HG03442 (cell line): Measurements from ENCODE around the gene LILRB2.
"Not testable (repeated sequence)": the region's sequence is repeated elsewhere in the genome, so short reads cannot be mapped to it uniquely, and the experiment has no call there.

Source experiments
- ATAC-seq: cut with Tn5 transposase; IDR thresholded peaks from one replicate; pipeline ENCODE4 v1.9.1; 2021; ENCODE audit warnings: mild to moderate bottlenecking, moderate library complexity; ENCODE audit not compliant: unreplicated experiment

The LILRB2 gene

DNA sequence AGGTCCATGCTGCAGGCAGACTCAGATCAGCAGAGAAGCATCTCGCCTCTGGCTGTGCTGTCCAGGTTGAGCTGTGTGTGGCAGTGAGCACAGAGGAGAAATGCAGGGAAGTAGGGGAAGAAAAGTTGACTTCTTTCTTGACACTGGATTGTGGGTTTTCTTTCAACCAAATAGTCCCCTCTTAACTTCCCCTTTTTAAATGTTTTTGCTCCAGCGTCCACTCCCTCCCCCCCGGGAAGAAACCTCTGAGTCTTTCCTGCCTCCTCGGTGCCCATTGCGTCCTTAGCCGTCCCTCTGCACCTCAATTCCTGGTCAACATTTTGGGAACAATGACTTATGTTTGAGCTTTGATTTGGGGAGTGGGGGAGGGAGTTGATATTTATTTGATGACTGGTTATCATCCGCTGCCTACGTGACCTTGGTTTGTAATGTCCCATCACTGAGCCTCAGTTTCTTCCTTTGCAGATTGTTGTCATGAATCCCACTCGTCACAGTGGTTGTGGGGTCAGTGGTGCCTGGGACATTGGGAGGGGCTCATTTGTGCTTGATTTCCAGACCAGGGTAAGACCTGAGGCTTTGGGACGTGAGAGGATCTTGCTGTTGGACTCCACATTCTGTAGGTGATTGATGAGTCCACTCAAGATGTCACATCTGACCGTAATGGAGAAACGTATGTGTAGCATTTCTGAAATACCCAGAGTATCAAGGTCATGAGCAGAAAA is at the start of gene LILRB2:
Gene LILRB2, minus strand, starts transcription at position 104 of the 722 bp plus-strand sequence. CDS start 614 bp downstream, outside the sequence.
- no peak for ATAC-seq

DNA sequence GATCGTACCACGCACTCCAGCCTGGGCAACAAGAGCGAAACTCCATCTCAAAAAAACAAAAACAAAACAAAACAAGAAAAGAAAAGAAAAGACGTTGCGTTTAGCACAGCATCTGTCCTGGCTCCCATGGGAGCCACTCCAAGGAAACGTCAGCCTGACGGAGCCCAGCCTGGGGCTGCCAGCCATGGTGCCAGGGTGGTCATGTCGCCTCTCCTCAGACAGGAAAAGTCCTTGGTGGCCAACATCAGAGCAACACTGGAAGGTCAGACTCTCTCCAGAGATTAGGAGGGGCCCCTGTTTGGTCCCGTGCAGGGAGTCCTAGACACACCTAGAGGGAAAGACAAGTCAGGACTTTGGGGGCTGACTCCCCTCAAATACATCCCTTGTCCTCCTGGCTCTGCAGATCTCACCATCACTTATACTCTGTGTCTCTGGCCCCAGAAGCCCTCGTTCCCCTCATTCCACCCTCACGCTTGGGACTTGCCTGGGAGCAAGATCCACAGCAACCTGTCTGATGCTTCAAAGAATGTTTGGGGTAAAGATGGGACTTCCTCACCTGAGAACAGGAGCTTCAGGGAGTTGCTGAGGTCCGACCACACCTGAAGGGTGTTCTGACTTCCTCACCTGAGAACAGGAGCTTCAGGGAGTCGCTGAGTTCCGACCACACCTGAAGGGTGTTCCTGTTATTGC is 48.7 kb upstream of the LILRB2 start:
- ATAC-seq: no peak

DNA sequence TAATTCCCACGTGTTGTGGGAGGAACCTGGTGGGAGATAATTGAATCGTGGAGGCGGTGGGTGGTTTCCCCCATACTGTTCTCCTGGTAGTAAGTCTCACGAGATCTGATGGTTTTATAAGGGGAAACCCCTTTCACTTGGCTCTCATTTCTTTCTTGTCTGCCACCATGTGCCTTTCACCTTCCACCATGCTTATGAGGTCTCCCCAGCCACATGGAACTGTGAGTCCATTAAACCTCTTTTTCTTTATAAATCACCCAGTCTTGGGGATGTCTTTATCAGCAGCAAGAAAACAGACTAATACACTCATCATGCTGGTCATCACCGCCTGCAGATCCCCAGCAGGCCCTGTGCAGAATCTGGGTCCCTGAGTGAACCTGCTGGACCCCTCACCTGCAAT is 47.9 kb upstream of the LILRB2 start:
- not testable (repeated sequence) for ATAC-seq

- ATAC-seq: no peak
These were observed 44.7 kb upstream of the LILRB2 start for GRCh38 chr19:54325631-54326030.

GRCh38 chr19:54325194-54325621 is 44.3 kb upstream of the LILRB2 start:
- no peak for ATAC-seq

- no peak for ATAC-seq
These were observed 43.2 kb upstream of the LILRB2 start for GRCh38 chr19:54324071-54324470.

DNA sequence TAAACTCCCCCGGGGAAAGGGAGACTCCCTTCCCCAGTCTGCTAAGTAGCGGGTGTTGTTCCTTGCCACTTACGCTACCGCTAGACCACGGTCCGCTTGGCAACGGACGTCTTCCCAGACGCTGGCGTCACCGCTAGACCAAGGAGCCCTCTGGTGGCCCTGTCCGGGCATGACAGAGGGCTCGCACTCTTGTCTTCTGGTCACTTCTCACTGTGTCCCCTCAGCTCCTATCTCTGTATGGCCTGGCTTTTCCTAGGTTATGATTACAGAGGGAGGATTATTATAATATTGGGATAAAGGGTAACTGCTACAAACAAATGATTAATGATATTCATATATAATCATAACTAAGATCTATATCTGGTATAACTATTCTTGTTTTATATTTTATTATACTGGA is 42.0 kb upstream of the LILRB2 start:
- not testable (repeated sequence) for ATAC-seq

DNA sequence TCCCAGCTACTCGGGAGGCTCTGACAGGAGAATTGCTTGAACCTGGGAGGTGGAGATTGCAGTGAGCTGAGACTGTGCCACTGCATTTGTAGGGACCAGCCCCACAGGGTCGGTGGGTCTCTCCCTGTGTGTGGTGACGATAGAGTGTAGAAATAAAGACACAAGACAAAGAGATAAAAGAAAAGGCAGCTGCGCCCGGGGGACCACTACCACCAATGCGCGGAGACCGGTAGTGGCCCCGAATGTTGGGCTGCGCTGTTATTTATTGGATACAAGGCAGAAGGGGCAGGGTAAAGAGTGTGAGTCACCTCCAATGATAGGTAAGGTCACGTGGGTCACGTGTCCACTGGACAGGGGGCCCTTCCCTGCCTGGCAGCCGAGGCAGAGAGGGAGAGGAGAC is 41.4 kb upstream of the LILRB2 start:
- ATAC-seq: not testable (repeated sequence)

- ATAC-seq: no peak
These were observed 39.2 kb upstream of the LILRB2 start for GRCh38 chr19:54319892-54320670.

DNA sequence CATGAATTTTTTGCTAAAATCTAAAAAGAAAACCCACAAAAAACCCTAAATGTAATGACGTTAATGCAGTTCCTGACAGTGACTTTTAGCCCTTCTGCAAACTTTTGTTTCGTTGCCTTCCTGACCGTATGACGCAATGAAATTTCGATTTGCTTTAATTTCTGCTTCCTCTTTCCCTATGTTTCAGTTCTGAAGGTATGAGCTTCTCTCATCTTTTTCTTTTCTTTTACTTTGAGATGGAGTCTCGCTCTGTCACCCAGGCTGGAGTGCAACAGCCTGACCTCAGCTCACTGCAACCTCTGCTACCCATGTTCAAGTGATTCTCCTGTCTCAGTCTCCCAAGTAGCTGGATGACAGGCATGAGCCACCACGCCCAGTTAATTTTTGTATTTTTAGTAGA is 38.1 kb upstream of the LILRB2 start:
- no peak for ATAC-seq

DNA sequence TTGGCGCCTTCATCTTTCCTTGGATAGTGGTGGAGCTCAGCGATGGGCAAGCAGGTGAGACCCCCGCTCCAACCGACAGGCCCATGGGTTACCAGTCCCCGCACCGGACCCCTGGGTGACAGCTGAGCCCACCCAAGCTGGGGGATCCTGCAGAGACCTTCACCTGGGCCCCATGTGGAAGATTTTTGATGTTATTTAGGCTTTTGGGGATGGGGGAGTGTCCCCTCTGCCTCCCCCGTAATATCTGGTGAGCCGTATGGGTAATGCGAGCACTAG is 37.0 kb upstream of the LILRB2 start:
- no peak for ATAC-seq

DNA sequence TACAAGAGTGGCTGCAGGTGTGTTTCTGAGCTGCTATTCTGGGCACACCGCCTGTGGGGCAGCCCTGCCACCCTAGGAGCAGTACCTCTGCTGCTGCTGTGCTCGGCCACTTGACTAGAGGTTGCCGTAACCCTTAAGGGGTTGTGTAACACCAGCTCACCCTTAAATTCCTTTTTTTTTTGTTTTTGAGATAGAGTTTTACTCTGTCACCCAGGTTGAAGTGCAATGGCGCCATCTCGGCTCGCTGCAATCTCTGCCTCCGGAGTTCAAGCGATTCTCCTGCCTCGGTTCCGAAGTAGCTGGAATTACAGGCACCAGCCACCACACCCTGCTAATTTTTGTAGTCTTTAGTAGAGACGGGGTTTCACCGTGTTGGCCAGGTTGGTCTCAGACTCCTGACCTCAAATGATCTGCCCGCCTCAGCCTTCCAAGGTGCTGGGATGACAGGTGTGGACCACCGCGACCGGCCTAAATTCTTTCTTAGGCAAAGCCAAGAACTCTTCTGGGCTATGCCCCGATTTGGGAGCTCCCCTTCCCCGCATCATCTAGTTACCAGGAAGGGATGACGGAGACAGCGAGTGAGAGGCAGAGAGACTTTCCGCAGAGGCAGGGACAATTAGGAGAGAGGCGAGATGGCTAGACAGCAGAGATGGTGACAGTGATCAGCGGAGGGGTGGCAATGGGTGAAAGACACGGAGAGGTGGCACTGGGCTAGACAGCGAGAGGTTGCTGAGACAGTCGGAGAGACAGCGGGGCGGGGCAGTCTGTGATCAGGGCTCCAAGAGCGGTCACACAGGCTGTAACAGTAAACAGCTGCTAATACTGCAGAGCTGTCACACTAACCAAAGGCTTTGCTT is 36.4 kb upstream of the LILRB2 start:
- no peak for ATAC-seq

GRCh38 chr19:54316746-54317107 is 35.8 kb upstream of the LILRB2 start:
- no peak for ATAC-seq

DNA sequence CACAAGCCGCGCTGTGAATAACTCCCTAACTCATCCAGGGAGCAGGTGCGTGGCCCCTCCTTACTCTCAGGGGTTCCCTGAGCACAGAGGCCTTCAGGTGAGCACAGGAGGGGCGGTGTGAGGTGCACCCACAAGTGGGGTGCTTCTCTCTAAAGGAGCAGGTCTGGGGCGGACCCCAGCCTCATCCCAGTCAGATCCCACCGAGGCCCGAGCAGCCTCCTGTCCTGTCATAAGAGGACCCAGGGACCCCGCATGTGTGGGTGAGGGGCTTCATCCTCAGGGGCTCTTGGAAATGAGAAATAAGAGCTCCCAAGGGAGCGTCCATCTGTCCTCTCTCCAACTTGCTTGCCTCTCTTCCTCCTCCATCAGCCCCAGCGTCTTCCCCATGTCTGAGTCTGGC is 35.0 kb upstream of the LILRB2 start:
- ATAC-seq: no peak

GRCh38 chr19:54312436-54313377 is 31.8 kb upstream of the LILRB2 start, which contains the start of gene LILRA5:
Gene LILRA5, minus strand, starts transcription at chr19:54313166. Its CDS starts 147 bp downstream, at chr19:54313019.
- no peak for ATAC-seq

- ATAC-seq: no peak
These were observed 31.1 kb upstream of the LILRB2 start for GRCh38 chr19:54312011-54312410.

GRCh38 chr19:54311486-54311885 is 30.6 kb upstream of the LILRB2 start:
- ATAC-seq: no peak

DNA sequence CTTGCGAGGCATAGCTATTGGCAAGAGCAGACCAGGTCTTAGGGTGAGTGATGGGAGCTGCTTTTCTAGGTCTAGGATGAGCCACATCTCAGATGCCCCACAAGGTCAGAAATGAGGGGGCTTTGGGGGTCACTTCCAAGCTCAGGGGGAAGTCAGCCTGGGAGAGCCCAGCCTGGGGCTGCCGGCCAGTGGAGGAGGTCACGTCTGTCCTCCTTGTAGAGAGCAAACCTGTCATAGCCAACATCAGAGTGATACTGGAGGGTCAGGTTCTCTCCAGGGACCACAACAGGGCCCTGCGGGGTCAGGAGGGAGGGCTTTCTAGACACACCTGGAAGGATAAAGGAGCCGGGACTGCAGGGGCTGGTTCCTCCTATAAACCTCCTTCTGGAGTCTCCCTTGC is 29.6 kb upstream of the LILRB2 start:
- ATAC-seq: no peak

- ATAC-seq: no peak
These were observed 28.9 kb upstream of the LILRB2 start for GRCh38 chr19:54309811-54310210.
